WTC11 (cell line): ENCODE results near the gene GZMM.

Source experiments
- IRF2 ChIP-seq: sonication (generic); formaldehyde crosslinking; IDR thresholded peaks from 2 replicates; pipeline ENCODE4 v1.8.0; 2022; ENCODE audit warnings: low read depth, missing genetic modification reagents, borderline replicate concordance
- KAT7 ChIP-seq: sonication (generic); formaldehyde crosslinking; IDR thresholded peaks from 2 replicates; pipeline ENCODE4 v1.8.1; 2023; ENCODE audit warnings: missing genetic modification reagents, mild to moderate bottlenecking, borderline replicate concordance
- NR2C2 ChIP-seq: sonication (generic); formaldehyde crosslinking; IDR thresholded peaks from 2 replicates; pipeline ENCODE4 v1.8.0; 2022; ENCODE audit warnings: mild to moderate bottlenecking, missing genetic modification reagents
- TEAD1 ChIP-seq: sonication (generic); formaldehyde crosslinking; IDR thresholded peaks from 2 replicates; pipeline ENCODE4 v1.8.0; 2022; ENCODE audit warnings: mild to moderate bottlenecking, missing genetic modification reagents
- ZBTB21 ChIP-seq: sonication (generic); formaldehyde crosslinking; IDR thresholded peaks from 2 replicates; pipeline ENCODE4 v1.8.1; 2023; ENCODE audit warnings: mild to moderate bottlenecking, missing genetic modification reagents, borderline replicate concordance
- ZNF138 ChIP-seq: sonication (generic); formaldehyde crosslinking; conservative IDR thresholded peaks from 2 replicates; pipeline ENCODE4 v1.8.1; 2022; ENCODE audit warnings: mild to moderate bottlenecking, moderate library complexity, missing genetic modification reagents
- ZNF416 ChIP-seq: fragments of 250-450 bp; sonication (Bioruptor Pico); IDR thresholded peaks from 2 replicates; pipeline ENCODE4 v1.9.0; 2021; ENCODE audit warnings: mild to moderate bottlenecking, inconsistent platforms
- TF ChIP-seq, protein P1 (sequence below): fragments of 250-450 bp; sonication (Bioruptor Pico); conservative IDR thresholded peaks from 2 replicates; pipeline ENCODE4 v1.9.0; 2021; ENCODE audit warnings: mild to moderate bottlenecking
- TF ChIP-seq, protein P2 (sequence below): sonication (generic); formaldehyde crosslinking; IDR thresholded peaks from 2 replicates; pipeline ENCODE4 v1.8.1; 2023; ENCODE audit warnings: mild to moderate bottlenecking, missing genetic modification reagents
- TF ChIP-seq, protein P3 (sequence below): fragments of 250-450 bp; sonication (Bioruptor Pico); IDR thresholded peaks from 2 replicates; pipeline ENCODE4 v1.9.0; 2021; ENCODE audit warnings: mild to moderate bottlenecking
- TF ChIP-seq, protein P4 (sequence below): fragments of 200-600 bp; IDR thresholded peaks from 2 replicates; pipeline ENCODE4 v1.8.0; 2022; ENCODE audit warnings: antibody characterized with exemption

DNA sequence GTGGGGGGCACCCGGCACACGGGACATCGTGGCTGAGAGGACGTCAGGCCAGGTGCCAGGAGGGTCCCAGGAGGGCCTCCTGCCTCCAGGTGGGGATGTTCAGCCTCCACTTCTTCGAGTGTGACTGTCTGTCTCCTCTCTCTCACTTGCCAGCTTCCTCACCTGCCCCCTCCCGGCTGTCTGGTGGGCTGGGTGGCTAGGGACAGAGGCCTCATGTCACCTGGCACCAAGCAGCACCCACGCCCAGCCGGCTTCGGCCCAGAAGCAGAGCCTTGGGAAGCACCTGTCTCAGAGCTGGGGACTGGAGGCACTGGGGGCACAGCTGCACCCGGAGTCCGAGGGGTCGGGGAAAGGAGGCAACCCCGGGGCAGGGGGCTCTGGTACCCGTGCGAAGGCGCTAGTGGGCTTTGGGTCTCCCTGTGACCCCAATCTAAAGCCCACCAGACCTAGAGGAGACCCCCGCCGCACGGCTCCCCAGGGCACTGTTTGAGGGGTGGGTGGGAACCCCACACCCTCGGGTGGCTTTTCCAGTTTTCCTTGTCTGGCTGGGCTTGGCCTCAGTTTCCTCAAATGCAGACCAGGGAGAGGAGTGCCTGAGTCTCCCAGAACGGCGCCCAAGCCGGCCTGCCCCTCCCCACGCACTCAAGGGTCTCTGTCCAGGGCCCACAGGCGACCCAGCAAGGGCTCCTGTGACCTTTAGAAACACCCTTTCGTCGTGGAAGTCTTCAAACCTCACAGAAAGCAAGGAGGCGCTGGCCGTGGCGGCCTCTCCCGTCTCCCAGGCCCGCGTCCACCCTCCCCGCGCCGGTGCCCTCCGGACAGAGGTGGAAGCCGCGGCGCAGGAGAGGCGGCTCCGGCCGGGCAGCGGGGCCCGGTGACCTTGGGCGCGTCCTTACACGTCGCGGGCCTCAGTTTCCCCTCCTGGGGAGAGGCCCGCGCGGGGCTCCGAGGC lies 45.2 kb downstream of the GZMM start:
- TF ChIP-seq IRF2 = no peak
- no peak for TF ChIP-seq TEAD1 (CRISPR knock-in tag)
- no peak for TF ChIP-seq NR2C2 (CRISPR knock-in tag)
- TF ChIP-seq ZBTB21 (CRISPR knock-in tag) = no peak
- TF ChIP-seq, protein P1, sequence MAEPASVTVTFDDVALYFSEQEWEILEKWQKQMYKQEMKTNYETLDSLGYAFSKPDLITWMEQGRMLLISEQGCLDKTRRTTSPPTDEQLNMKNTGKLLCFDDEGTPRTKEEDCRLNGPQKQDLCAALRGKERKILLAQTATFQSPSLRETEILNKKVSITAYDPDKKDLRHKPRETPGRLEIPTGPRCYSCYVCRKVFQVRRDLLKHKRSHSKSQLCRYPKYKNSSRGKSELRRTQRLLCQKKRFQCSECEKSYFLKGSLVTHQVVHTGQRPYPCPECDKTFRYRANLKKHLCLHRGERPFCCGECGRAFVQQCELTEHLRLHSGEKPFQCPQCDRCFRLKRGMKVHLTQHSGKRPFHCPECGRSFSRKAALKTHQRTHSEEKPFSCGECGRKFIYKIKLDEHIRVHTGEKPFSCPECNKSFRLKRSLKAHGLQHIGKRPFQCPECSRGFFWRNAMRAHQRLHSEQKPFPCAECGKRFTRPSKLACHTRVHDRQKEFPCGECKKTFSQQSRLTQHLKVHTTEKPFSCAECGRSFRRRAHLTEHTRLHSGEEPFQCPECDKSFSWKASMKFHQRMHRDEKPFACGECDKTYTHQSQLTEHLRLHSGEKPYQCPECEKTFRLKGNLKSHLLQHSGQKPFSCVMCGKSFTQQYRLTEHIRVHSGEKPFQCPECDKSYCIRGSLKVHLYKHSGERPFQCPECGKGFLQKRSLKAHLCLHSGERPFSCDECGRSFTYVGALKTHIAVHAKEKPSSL (CRISPR knock-in tag) = no peak
- no peak for TF ChIP-seq KAT7
- TF ChIP-seq, protein P2, sequence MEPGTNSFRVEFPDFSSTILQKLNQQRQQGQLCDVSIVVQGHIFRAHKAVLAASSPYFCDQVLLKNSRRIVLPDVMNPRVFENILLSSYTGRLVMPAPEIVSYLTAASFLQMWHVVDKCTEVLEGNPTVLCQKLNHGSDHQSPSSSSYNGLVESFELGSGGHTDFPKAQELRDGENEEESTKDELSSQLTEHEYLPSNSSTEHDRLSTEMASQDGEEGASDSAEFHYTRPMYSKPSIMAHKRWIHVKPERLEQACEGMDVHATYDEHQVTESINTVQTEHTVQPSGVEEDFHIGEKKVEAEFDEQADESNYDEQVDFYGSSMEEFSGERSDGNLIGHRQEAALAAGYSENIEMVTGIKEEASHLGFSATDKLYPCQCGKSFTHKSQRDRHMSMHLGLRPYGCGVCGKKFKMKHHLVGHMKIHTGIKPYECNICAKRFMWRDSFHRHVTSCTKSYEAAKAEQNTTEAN (CRISPR knock-in tag) = no peak
- no peak for TF ChIP-seq ZNF138
- TF ChIP-seq, protein P3, sequence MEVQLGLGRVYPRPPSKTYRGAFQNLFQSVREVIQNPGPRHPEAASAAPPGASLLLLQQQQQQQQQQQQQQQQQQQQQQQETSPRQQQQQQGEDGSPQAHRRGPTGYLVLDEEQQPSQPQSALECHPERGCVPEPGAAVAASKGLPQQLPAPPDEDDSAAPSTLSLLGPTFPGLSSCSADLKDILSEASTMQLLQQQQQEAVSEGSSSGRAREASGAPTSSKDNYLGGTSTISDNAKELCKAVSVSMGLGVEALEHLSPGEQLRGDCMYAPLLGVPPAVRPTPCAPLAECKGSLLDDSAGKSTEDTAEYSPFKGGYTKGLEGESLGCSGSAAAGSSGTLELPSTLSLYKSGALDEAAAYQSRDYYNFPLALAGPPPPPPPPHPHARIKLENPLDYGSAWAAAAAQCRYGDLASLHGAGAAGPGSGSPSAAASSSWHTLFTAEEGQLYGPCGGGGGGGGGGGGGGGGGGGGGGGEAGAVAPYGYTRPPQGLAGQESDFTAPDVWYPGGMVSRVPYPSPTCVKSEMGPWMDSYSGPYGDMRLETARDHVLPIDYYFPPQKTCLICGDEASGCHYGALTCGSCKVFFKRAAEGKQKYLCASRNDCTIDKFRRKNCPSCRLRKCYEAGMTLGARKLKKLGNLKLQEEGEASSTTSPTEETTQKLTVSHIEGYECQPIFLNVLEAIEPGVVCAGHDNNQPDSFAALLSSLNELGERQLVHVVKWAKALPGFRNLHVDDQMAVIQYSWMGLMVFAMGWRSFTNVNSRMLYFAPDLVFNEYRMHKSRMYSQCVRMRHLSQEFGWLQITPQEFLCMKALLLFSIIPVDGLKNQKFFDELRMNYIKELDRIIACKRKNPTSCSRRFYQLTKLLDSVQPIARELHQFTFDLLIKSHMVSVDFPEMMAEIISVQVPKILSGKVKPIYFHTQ = no peak
- TF ChIP-seq, protein P4, sequence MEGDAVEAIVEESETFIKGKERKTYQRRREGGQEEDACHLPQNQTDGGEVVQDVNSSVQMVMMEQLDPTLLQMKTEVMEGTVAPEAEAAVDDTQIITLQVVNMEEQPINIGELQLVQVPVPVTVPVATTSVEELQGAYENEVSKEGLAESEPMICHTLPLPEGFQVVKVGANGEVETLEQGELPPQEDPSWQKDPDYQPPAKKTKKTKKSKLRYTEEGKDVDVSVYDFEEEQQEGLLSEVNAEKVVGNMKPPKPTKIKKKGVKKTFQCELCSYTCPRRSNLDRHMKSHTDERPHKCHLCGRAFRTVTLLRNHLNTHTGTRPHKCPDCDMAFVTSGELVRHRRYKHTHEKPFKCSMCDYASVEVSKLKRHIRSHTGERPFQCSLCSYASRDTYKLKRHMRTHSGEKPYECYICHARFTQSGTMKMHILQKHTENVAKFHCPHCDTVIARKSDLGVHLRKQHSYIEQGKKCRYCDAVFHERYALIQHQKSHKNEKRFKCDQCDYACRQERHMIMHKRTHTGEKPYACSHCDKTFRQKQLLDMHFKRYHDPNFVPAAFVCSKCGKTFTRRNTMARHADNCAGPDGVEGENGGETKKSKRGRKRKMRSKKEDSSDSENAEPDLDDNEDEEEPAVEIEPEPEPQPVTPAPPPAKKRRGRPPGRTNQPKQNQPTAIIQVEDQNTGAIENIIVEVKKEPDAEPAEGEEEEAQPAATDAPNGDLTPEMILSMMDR = no peak
- no peak for TF ChIP-seq ZNF416 (CRISPR knock-in tag)
